GM12878 (cell line): Measurements from ENCODE around the gene FFAR1. TPM values are rescaled to one million over a fixed set of nuclear protein-coding genes. Genes with fewer than 3 reads are reported as not detected.
"Not testable (repeated sequence)": the region's sequence is repeated elsewhere in the genome, so short reads cannot be mapped to it uniquely, and the experiment has no call there.

Source experiments
- ATAC-seq: fragments of 200-7000 bp; cut with Tn5 transposase; 3 replicates; pipeline ENCODE4 v1.9.1; 2020; ENCODE audit warnings: mild to moderate bottlenecking, moderate library complexity
- BruUV-seq: library from RNA; stranded (reverse); fragments of 400-500 nt; replicated peaks from 2 replicates; lab custom pipeline; 2021; lab: Mats Ljungman, UMichigan
- CTCF ChIA-PET: fragments of 300-600 bp; sonication (Branson Sonifier 250); formaldehyde crosslinking; extraction: SDS; loops from one replicate; lab custom pipeline; 2021; ENCODE audit warnings: inconsistent platforms; lab: Yijun Ruan, JAX
- POLR2A ChIA-PET: fragments of 350-600 bp; formaldehyde crosslinking; extraction: SDS; loops from one replicate; lab custom pipeline; 2021; ENCODE audit warnings: inconsistent platforms; lab: Charles Lee
- RAD21 ChIA-PET: fragments of 300-600 bp; sonication (Branson Sonifier 250); formaldehyde crosslinking; loops from one replicate; lab custom pipeline; 2023; ENCODE audit warnings: antibody characterized with exemption; ENCODE audit not compliant: unreplicated experiment; lab: Charles Lee
- SMC1A ChIA-PET: fragments of 300-600 bp; sonication (Branson Sonifier 250); formaldehyde crosslinking; loops from one replicate; lab custom pipeline; 2023; ENCODE audit not compliant: unreplicated experiment, uncharacterized antibody; lab: Charles Lee
- DNase-seq: peaks from one replicate; pipeline ENCODE4 v3.0.0-alpha.2; 2011; ENCODE audit warnings: low read depth, low spot score
- FAIRE-seq: peaks from 3 replicates; lab custom pipeline; 2011; peaks lifted over from hg19 to GRCh38; lab: Jason Lieb, UNC
- H2AFZ ChIP-seq: 2 replicates; pipeline ENCODE4 v1.6.0; 2011; ENCODE audit warnings: low read depth, low read length, control low read depth; ENCODE audit not compliant: control insufficient read depth
- H3K27ac ChIP-seq: 2 replicates; pipeline ENCODE4 v1.5.1; 2011; ENCODE audit warnings: control low read depth; ENCODE audit not compliant: control insufficient read depth, insufficient read depth
- H3K27me3 ChIP-seq, 2 experiments: replicated peaks in 1 of 2; 2 replicates each; pipeline versions ENCODE4 v1.6.0 to v1.6.1; 2011; ENCODE audit warnings: low read length in 1 of 2; ENCODE audit not compliant: control insufficient read depth in 2 of 2, insufficient read depth in 2 of 2
- H3K36me3 ChIP-seq, 2 experiments: 2 replicates each; pipeline ENCODE4 v1.5.1; 2011; ENCODE audit warnings: low read length in 1 of 2; ENCODE audit not compliant: control insufficient read depth in 2 of 2, insufficient read depth in 2 of 2
- H3K4me1 ChIP-seq: 2 replicates; pipeline ENCODE4 v1.6.1; 2011; ENCODE audit warnings: mild to moderate bottlenecking, low read length, moderate library complexity, mixed read lengths; ENCODE audit not compliant: control insufficient read depth, insufficient read depth
- H3K4me2 ChIP-seq: 2 replicates; pipeline ENCODE4 v1.6.0; 2011; ENCODE audit warnings: control low read depth; ENCODE audit not compliant: control insufficient read depth, insufficient read depth
- H3K4me3 ChIP-seq: fragments of 200-600 bp; sonication (generic); 2 replicates; pipeline ENCODE4 v1.5.1; 2016
- H3K79me2 ChIP-seq: 2 replicates; pipeline ENCODE4 v1.6.0; 2011; ENCODE audit warnings: low read length; ENCODE audit not compliant: control insufficient read depth, insufficient read depth
- H3K9ac ChIP-seq: 2 replicates; pipeline ENCODE4 v1.8.0; 2011; ENCODE audit warnings: low read length, control low read depth, mixed read lengths; ENCODE audit not compliant: control insufficient read depth, insufficient read depth
- H3K9me3 ChIP-seq: replicated peaks from 3 replicates; pipeline ENCODE4 v1.5.1; 2011; ENCODE audit warnings: mild to moderate bottlenecking, low read length; ENCODE audit not compliant: control insufficient read depth, insufficient read depth
- H4K20me1 ChIP-seq: 2 replicates; pipeline ENCODE4 v1.6.0; 2011; ENCODE audit not compliant: control insufficient read depth, insufficient read depth
- HCFC1 ChIP-seq: fragments of 150-350 bp; IDR thresholded peaks from 2 replicates; pipeline ENCODE4 v1.6.1; 2014; ENCODE audit warnings: low read length
- IRF3 ChIP-seq: fragments of 450-650 bp; IDR thresholded peaks from 2 replicates; pipeline ENCODE4 v1.6.1; 2014; ENCODE audit warnings: mild to moderate bottlenecking
- MLLT1 ChIP-seq: fragments of 450-650 bp; IDR thresholded peaks from 2 replicates; pipeline ENCODE4 v1.6.1; 2016; ENCODE audit warnings: mild to moderate bottlenecking
- NFIC ChIP-seq: IDR thresholded peaks from 2 replicates; pipeline ENCODE4 v1.6.1; 2012; ENCODE audit warnings: low read depth, mild to moderate bottlenecking, inconsistent platforms, low read length, moderate library complexity
- PKNOX1 ChIP-seq: fragments of 450-650 bp; IDR thresholded peaks from 2 replicates; pipeline ENCODE4 v1.6.1; 2016; ENCODE audit warnings: mild to moderate bottlenecking
- RELB ChIP-seq: fragments of 450-650 bp; IDR thresholded peaks from 2 replicates; pipeline ENCODE4 v1.6.1; 2017; ENCODE audit warnings: low read depth, mild to moderate bottlenecking, moderate library complexity
- TAF1 ChIP-seq: IDR thresholded peaks from 2 replicates; pipeline ENCODE4 v1.6.1; 2011; ENCODE audit warnings: mild to moderate bottlenecking, low read depth, low read length, borderline replicate concordance
- USF1 ChIP-seq: IDR thresholded peaks from 2 replicates; pipeline ENCODE4 v1.6.1; 2011; ENCODE audit warnings: borderline replicate concordance, low read depth, mild to moderate bottlenecking, moderate library complexity, mixed read lengths, low read length; ENCODE audit not compliant: insufficient read depth; ENCODE audit errors: extremely low read length
- WGBS: methylation state at CpG from one replicate; pipeline ENCODE4 v1.1.6; 2016; ENCODE audit warnings: low lambda C conversion rate; ENCODE audit not compliant: insufficient replicate concordance, insufficient coverage; ENCODE audit errors: missing lambda C conversion rate; 5-methylcytosine and 5-hydroxymethylcytosine counted together
- in situ Hi-C: fragments of 300-500 bp; cut with MboI; formaldehyde crosslinking; loops from 9 replicates; pipeline ENCODE4 v1.14.3; 2018; ENCODE audit warnings: mixed read lengths
- intact Hi-C: fragments of 100-400 bp; cut with micrococcal nuclease; formaldehyde crosslinking; loops from one replicate; pipeline ENCODE4 v1.14.2; 2022; ENCODE audit not compliant: unreplicated experiment
- polyA plus RNA-seq, 11 experiments: library from polyadenylated mRNA; depleted of rRNA in 4 of 11; unstranded in 6 of 11; stranded (reverse) in 5 of 11; fragments of >200 nt; fragmentation: Nextera tagmentation in 4 of 11; fragmentation: Illumina TruSeq in 1 of 11; extraction: Ambion mirVana in 4 of 11; extraction: Trizol in 1 of 11; gene quantifications; 1 replicate in 1 of 11; 2 replicates in 10 of 11; pipeline versions ENCODE4 v1.2.1 to v1.2.3, GENCODE V29; 2011 to 2016; ENCODE audit warnings: inconsistent platforms in 2 of 11, missing spikeins in 2 of 11, low read depth in 1 of 11
- total RNA-seq, 4 experiments: library from RNA; depleted of rRNA in 3 of 4; stranded (reverse); fragments of >200 nt in 3 of 4; fragmentation: Illumina TruSeq in 1 of 4; extraction: Trizol in 1 of 4; gene quantifications; 2 replicates each; pipeline versions ENCODE4 v1.2.1 to v1.2.3, GENCODE V29; 2013 to 2021

Gene FFAR1
- total and polyA plus RNA-seq, 10 of the 15 experiments (the other 5 are each of a cell fraction or from before 2014, with no cell fraction given), result 0.05 to 0.62 (median 0.14) TPM; not detected in 2

- in situ Hi-C loops, H3K4me2 ChIP-seq, H3K9ac ChIP-seq, H3K9me3 ChIP-seq, H3K36me3 ChIP-seq, H2AFZ ChIP-seq, DNase-seq, H3K4me3 ChIP-seq, BruUV-seq, ATAC-seq, H3K27me3 ChIP-seq, H4K20me1 ChIP-seq, FAIRE-seq, H3K27ac ChIP-seq, H3K79me2 ChIP-seq: not testable (repeated sequence)
- POLR2A ChIA-PET, result interaction anchor here (3.5 to 4.1 kb wide), 2 partner anchors 23 to 39 kb away, joined by 35 to 52 read pairs; no protein-coding TSS in a partner anchor
- CTCF ChIA-PET, result interaction anchor here (1.5 kb wide), 1 partner anchor 39 kb away, joined by 6 read pairs; no protein-coding TSS in a partner anchor
- RAD21 ChIA-PET, result interaction anchor here (3.4 to 5.8 kb wide), 3 partner anchors 24 to 82 kb away, joined by 37 to 90 read pairs (median 51); no protein-coding TSS in a partner anchor
- WGBS, result 95% methylated on average over 3 of the region's 5 CpGs
- SMC1A ChIA-PET, result interaction anchor here (0.6 to 5.4 kb wide), 5 partner anchors 8 to 52 kb away, joined by 3 to 110 read pairs (median 20); partner anchors contain the start of gene FFAR3
- peaks cover 32% of the 10 kb centered on the region for H3K4me1 ChIP-seq
- intact Hi-C loops, result loop anchor here (5.0 kb wide), 1 partner anchor 38 kb away; no protein-coding TSS in a partner anchor
Measured at GRCh38 chr19:35379545-35379944, 31.8 kb downstream of the FFAR1 start.

GRCh38 chr19:35379992-35380391, 32.3 kb downstream of the FFAR1 start:
- 23% methylated on average over 1 of the region's 1 CpG for WGBS
- TF ChIP-seq IRF3, result no peak
- TF ChIP-seq RELB, result no peak
- TF ChIP-seq PKNOX1, result no peak
- TF ChIP-seq HCFC1, result no peak
- no peak for TF ChIP-seq TAF1
- no peak for TF ChIP-seq NFIC
- no peak for TF ChIP-seq MLLT1
- no peak for TF ChIP-seq USF1
- no TSS peak for BruUV-seq
- no peak overlapping the region for H3K9ac ChIP-seq
- H3K36me3 ChIP-seq, result no peaks in the 10 kb centered on the region
- H3K79me2 ChIP-seq, result no peaks in the 10 kb centered on the region
- H3K4me3 ChIP-seq, result no peak overlapping the region
- peaks cover 2% of the 10 kb centered on the region for H3K9me3 ChIP-seq
- H2AFZ ChIP-seq, result peak overlapping the region; percentile 20; the same call in 1 of the 2 replicates
- DNase-seq (no peak), FAIRE-seq (no peak), ATAC-seq (no peak)
- no peaks in the 10 kb centered on the region for H4K20me1 ChIP-seq
- CTCF ChIA-PET, result no interaction called here
- peaks cover 27% of the 10 kb centered on the region for H3K4me1 ChIP-seq
- no peaks in the 10 kb centered on the region for H3K27me3 ChIP-seq
- H3K4me2 ChIP-seq, result no peak overlapping the region
- intact Hi-C loops, result loop anchor here (5.0 kb wide), 1 partner anchor 37 kb away; no protein-coding TSS in a partner anchor
- SMC1A ChIA-PET, result interaction anchor here (0.6 to 4.4 kb wide), 6 partner anchors 9 to 80 kb away, joined by 3 to 110 read pairs (median 6); no protein-coding TSS in a partner anchor
- POLR2A ChIA-PET, result no interaction called here
- RAD21 ChIA-PET, result interaction anchor here (0.5 kb wide), 1 partner anchor 32 kb away, joined by 3 read pairs; no protein-coding TSS in a partner anchor
- no peak overlapping the region for H3K27ac ChIP-seq
- in situ Hi-C loops, result no loop called here
